Hepatocyte (in vitro differentiated cells): ENCODE results near the gene BOK. TPM values are rescaled to one million over a fixed set of nuclear protein-coding genes. Genes with fewer than 3 reads are reported as not detected.

Experiments used
- DNase-seq: peaks from one replicate; pipeline ENCODE4 v3.0.0-alpha.2; 2016; ENCODE audit warnings: low spot score
- H2AFZ ChIP-seq: fragments of 200-600 bp; sonication (generic); 2 replicates; pipeline ENCODE4 v1.6.0; 2016; ENCODE audit warnings: antibody characterized with exemption, mild to moderate bottlenecking
- H3K27ac ChIP-seq: fragments of 200-600 bp; sonication (generic); 2 replicates; pipeline ENCODE4 v1.5.1; 2016; ENCODE audit warnings: mild to moderate bottlenecking
- H3K27me3 ChIP-seq: fragments of 200-600 bp; sonication (generic); 2 replicates; pipeline ENCODE4 v1.6.1; 2016
- H3K36me3 ChIP-seq: fragments of 200-600 bp; sonication (generic); replicated peaks from 2 replicates; pipeline ENCODE4 v1.5.1; 2016; ENCODE audit warnings: low read depth; ENCODE audit not compliant: insufficient read depth
- H3K4me1 ChIP-seq: fragments of 200-600 bp; sonication (generic); 2 replicates; pipeline ENCODE4 v1.5.1; 2016; ENCODE audit warnings: mild to moderate bottlenecking, moderate library complexity; ENCODE audit not compliant: insufficient read depth
- H3K4me2 ChIP-seq: fragments of 200-600 bp; sonication (generic); 2 replicates; pipeline ENCODE4 v1.6.0; 2016
- H3K4me3 ChIP-seq: fragments of 200-600 bp; sonication (generic); 2 replicates; pipeline ENCODE4 v1.5.1; 2016; ENCODE audit warnings: mild to moderate bottlenecking
- H3K79me2 ChIP-seq: fragments of 200-600 bp; sonication (generic); 2 replicates; pipeline ENCODE4 v1.6.0; 2017; ENCODE audit warnings: mild to moderate bottlenecking
- H3K9me2 ChIP-seq: fragments of 200-600 bp; sonication (generic); replicated peaks from 2 replicates; pipeline ENCODE4 v1.6.0; 2017; ENCODE audit warnings: mild to moderate bottlenecking; ENCODE audit not compliant: insufficient read depth
- H3K9me3 ChIP-seq: fragments of 200-600 bp; sonication (generic); 2 replicates; pipeline ENCODE4 v1.5.1; 2016; ENCODE audit warnings: low read depth, mild to moderate bottlenecking
- H4K20me1 ChIP-seq: fragments of 200-600 bp; sonication (generic); 2 replicates; pipeline ENCODE4 v1.6.0; 2016; ENCODE audit warnings: mild to moderate bottlenecking; ENCODE audit not compliant: insufficient read depth, poor library complexity, severe bottlenecking
- CTCF ChIP-seq: fragments of 200-600 bp; sonication (generic); IDR thresholded peaks from 2 replicates; pipeline ENCODE4 v1.5.1; 2016; ENCODE audit warnings: antibody characterized with exemption, mild to moderate bottlenecking; ENCODE audit not compliant: poor library complexity
- EZH2 ChIP-seq: fragments of 200-600 bp; sonication (generic); IDR thresholded peaks from 2 replicates; pipeline ENCODE4 v1.6.1; 2016; ENCODE audit warnings: antibody characterized with exemption, mild to moderate bottlenecking, borderline replicate concordance
- EZH2phosphoT487 ChIP-seq: fragments of 200-600 bp; sonication (generic); IDR thresholded peaks from one replicate; pipeline ENCODE4 v1.6.1; 2018; ENCODE audit warnings: antibody characterized with exemption, mild to moderate bottlenecking, low read depth, moderate library complexity; ENCODE audit not compliant: unreplicated experiment, severe bottlenecking
- WGBS: methylation state at CpG from one replicate; pipeline ENCODE4 v1.1.6; 2016; ENCODE audit warnings: low lambda C conversion rate; ENCODE audit errors: missing lambda C conversion rate; 5-methylcytosine and 5-hydroxymethylcytosine counted together
- polyA plus RNA-seq: library from polyadenylated mRNA; unstranded; fragments of >200 nt; fragmentation: Nextera tagmentation; extraction: Ambion mirVana; gene quantifications from 2 replicates; pipeline ENCODE4 v1.2.1, GENCODE V29; 2016
- total RNA-seq: library from RNA; depleted of rRNA; stranded (reverse); fragments of >200 nt; gene quantifications from 2 replicates; pipeline ENCODE4 v1.2.3, GENCODE V29; 2014

BOK gene
- total and polyA plus RNA-seq, 2 experiments from 2014 or later = 24.2 to 26.5 TPM

- Histone ChIP-seq H3K27me3 (peaks cover 14% of the 10 kb centered on the region), H3K4me1 (peaks cover 14% of the 10 kb centered on the region), H3K4me2 (peak overlapping the region; percentile 74), H3K27ac (no peak overlapping the region), H3K9me2 (no peaks in the 10 kb centered on the region), H3K36me3 (no peaks in the 10 kb centered on the region), H3K79me2 (no peaks in the 10 kb centered on the region), H4K20me1 (no peaks in the 10 kb centered on the region), H3K4me3 (no peak overlapping the region), H2AFZ (peak overlapping the region; percentile 13), H3K9me3 (no peaks in the 10 kb centered on the region)
- WGBS = 63% methylated on average over 10 of the region's 10 CpGs
- DNase-seq = no peak
- no peak for TF ChIP-seq EZH2phosphoT487
- no peak for TF ChIP-seq CTCF
- TF ChIP-seq EZH2 = no peak
Measured at GRCh38 chr2:241540401-241540770, 18.2 kb upstream of the BOK start.

- 25% methylated on average over 41 of the region's 68 CpGs for WGBS
- peaks cover 14% of the 10 kb centered on the region for H3K27me3 ChIP-seq
- no peaks in the 10 kb centered on the region for H4K20me1 ChIP-seq
- DNase-seq = peak; percentile 73
- H3K9me2 ChIP-seq = no peaks in the 10 kb centered on the region
- peak overlapping the region; percentile 74 for H3K4me2 ChIP-seq
- no peak overlapping the region for H3K27ac ChIP-seq
- H3K9me3 ChIP-seq = no peaks in the 10 kb centered on the region
- H3K4me1 ChIP-seq = peaks cover 14% of the 10 kb centered on the region
- no peak overlapping the region for H3K4me3 ChIP-seq
- no peaks in the 10 kb centered on the region for H3K36me3 ChIP-seq
- no peaks in the 10 kb centered on the region for H3K79me2 ChIP-seq
- no peak for TF ChIP-seq EZH2phosphoT487
- no peak for TF ChIP-seq CTCF
- H2AFZ ChIP-seq = peak overlapping the region; percentile 13
Measured at GRCh38 chr2:241540771-241541561, 17.6 kb upstream of the BOK start.

GRCh38 chr2:241541564-241542277 is 16.8 kb upstream of the BOK start:
- WGBS = 24% methylated on average over 48 of the region's 62 CpGs
- Histone ChIP-seq H3K4me2 (peak overlapping the region; percentile 74), H3K9me2 (no peaks in the 10 kb centered on the region), H3K4me1 (peaks cover 17% of the 10 kb centered on the region), H3K4me3 (no peak overlapping the region), H3K9me3 (no peaks in the 10 kb centered on the region), H3K27ac (no peak overlapping the region), H3K36me3 (no peaks in the 10 kb centered on the region), H3K27me3 (peaks cover 14% of the 10 kb centered on the region), H4K20me1 (no peaks in the 10 kb centered on the region), H3K79me2 (no peaks in the 10 kb centered on the region), H2AFZ (peak overlapping the region; percentile 56)
- TF ChIP-seq EZH2phosphoT487 = no peak
- TF ChIP-seq CTCF = no peak
- TF ChIP-seq EZH2 = no peak
- DNase-seq = peak; percentile 10
